IMR-90 (cell line): ENCODE measurements around the gene OR52B2. TPM values are rescaled to one million over a fixed set of nuclear protein-coding genes. Genes with fewer than 3 reads are reported as not detected.

Experiments used
- ATAC-seq: fragments of 200-7000 bp; cut with Tn5 transposase; 2 replicates; pipeline ENCODE4 v1.9.1; 2020; ENCODE audit warnings: low read depth, mild to moderate bottlenecking, moderate library complexity
- BruUV-seq: library from RNA; stranded (reverse); fragments of 400-500 nt; replicated peaks from 2 replicates; lab custom pipeline; 2021; lab: Mats Ljungman, UMichigan
- CTCF ChIA-PET: fragments of 300-600 bp; formaldehyde crosslinking; extraction: SDS; loops from one replicate; lab custom pipeline; 2021; ENCODE audit warnings: antibody characterized with exemption; lab: Yijun Ruan, JAX
- POLR2A ChIA-PET: fragments of 300-600 bp; sonication (Branson Sonifier 250); formaldehyde crosslinking; loops from one replicate; lab custom pipeline; 2022; ENCODE audit warnings: antibody characterized with exemption; ENCODE audit not compliant: unreplicated experiment; lab: Charles Lee
- DNase-seq: peaks from one replicate; pipeline ENCODE4 v3.0.0; 2013
- H2AFZ ChIP-seq: replicated peaks from 2 replicates; pipeline ENCODE3; 2013; ENCODE audit warnings: low read length, mild to moderate bottlenecking; ENCODE audit not compliant: poor library complexity
- H2AK5ac ChIP-seq: 2 replicates; pipeline ENCODE4 v1.6.1; 2013; ENCODE audit warnings: low read depth, low read length, inconsistent platforms
- H2AK9ac ChIP-seq: replicated peaks from 2 replicates; pipeline ENCODE3; 2013; ENCODE audit warnings: mild to moderate bottlenecking, low read depth, low read length, moderate library complexity; ENCODE audit not compliant: poor library complexity
- H2BK120ac ChIP-seq: 2 replicates; pipeline ENCODE4 v1.6.1; 2013; ENCODE audit warnings: low read depth, low read length, inconsistent platforms
- H2BK15ac ChIP-seq: 3 replicates; pipeline ENCODE4 v1.6.1; 2013; ENCODE audit warnings: low read depth, low read length, inconsistent platforms
- H2BK20ac ChIP-seq: 2 replicates; pipeline ENCODE4 v1.6.1; 2013; ENCODE audit warnings: low read depth, mild to moderate bottlenecking, inconsistent platforms, low read length, moderate library complexity
- H2BK5ac ChIP-seq: 2 replicates; pipeline ENCODE4 v1.6.1; 2013; ENCODE audit warnings: mild to moderate bottlenecking, low read depth, low read length, inconsistent platforms; ENCODE audit not compliant: poor library complexity, severe bottlenecking
- H3K14ac ChIP-seq: replicated peaks from 2 replicates; pipeline ENCODE4 v1.6.1; 2013; ENCODE audit warnings: low read depth, low read length, inconsistent platforms
- H3K18ac ChIP-seq: 2 replicates; pipeline ENCODE4 v1.6.1; 2013; ENCODE audit warnings: low read depth, low read length, control low read depth
- H3K23ac ChIP-seq: 2 replicates; pipeline ENCODE4 v1.6.1; 2013; ENCODE audit warnings: low read depth, low read length, inconsistent platforms
- H3K27ac ChIP-seq: 2 replicates; pipeline ENCODE4 v1.5.1; 2013; ENCODE audit warnings: mild to moderate bottlenecking, control low read depth, low read length; ENCODE audit not compliant: insufficient read depth
- H3K27me3 ChIP-seq: 2 replicates; pipeline ENCODE4 v1.6.1; 2013; ENCODE audit warnings: low read length; ENCODE audit not compliant: control insufficient read depth, insufficient read depth
- H3K36me3 ChIP-seq: 2 replicates; pipeline ENCODE4 v1.6.1; 2013; ENCODE audit warnings: low read length, mixed read lengths; ENCODE audit not compliant: control insufficient read depth, insufficient read depth
- H3K4ac ChIP-seq: 2 replicates; pipeline ENCODE4 v1.6.1; 2013; ENCODE audit warnings: low read depth, low read length, inconsistent platforms
- H3K4me1 ChIP-seq: 2 replicates; pipeline ENCODE4 v1.6.1; 2013; ENCODE audit warnings: low read length, mixed read lengths; ENCODE audit not compliant: control insufficient read depth, insufficient read depth
- H3K4me2 ChIP-seq: 2 replicates; pipeline ENCODE4 v1.6.1; 2013; ENCODE audit warnings: low read depth, mild to moderate bottlenecking, control low read depth, low read length, moderate library complexity
- H3K4me3 ChIP-seq: 2 replicates; pipeline ENCODE4 v1.5.1; 2013; ENCODE audit warnings: low read depth, mild to moderate bottlenecking, control low read depth, low read length, moderate library complexity; ENCODE audit not compliant: insufficient read depth
- H3K56ac ChIP-seq: 2 replicates; pipeline ENCODE4 v1.6.1; 2013; ENCODE audit warnings: low read length, inconsistent platforms; ENCODE audit not compliant: insufficient read depth; ENCODE audit errors: extremely low read depth
- H3K79me1 ChIP-seq, 2 experiments: 2 replicates each; pipeline ENCODE4 v1.6.1; 2013; ENCODE audit warnings: low read length in 2 of 2, inconsistent platforms in 1 of 2, low read depth in 1 of 2
- H3K9ac ChIP-seq: 2 replicates; pipeline ENCODE4 v1.6.1; 2013; ENCODE audit warnings: low read depth, low read length, control low read depth
- H3K9me1 ChIP-seq: 2 replicates; pipeline ENCODE4 v1.6.1; 2013; ENCODE audit warnings: low read length, inconsistent platforms; ENCODE audit not compliant: insufficient read depth
- H3K9me3 ChIP-seq: 2 replicates; pipeline ENCODE4 v1.6.1; 2013; ENCODE audit warnings: low read length; ENCODE audit not compliant: control insufficient read depth, insufficient read depth
- H4K20me1 ChIP-seq: 2 replicates; pipeline ENCODE4 v1.6.1; 2013; ENCODE audit warnings: low read length, inconsistent platforms; ENCODE audit not compliant: insufficient read depth
- H4K5ac ChIP-seq: 2 replicates; pipeline ENCODE4 v1.6.1; 2013; ENCODE audit warnings: mild to moderate bottlenecking, low read depth, low read length, control low read depth
- H4K8ac ChIP-seq, 2 experiments: 2 replicates each; pipeline ENCODE4 v1.6.1; 2013; ENCODE audit warnings: low read depth in 2 of 2, low read length in 2 of 2, control low read depth in 1 of 2, inconsistent platforms in 1 of 2
- H4K91ac ChIP-seq: 2 replicates; pipeline ENCODE4 v1.6.1; 2013; ENCODE audit warnings: low read depth, low read length, inconsistent platforms; ENCODE audit not compliant: insufficient read depth
- BHLHE40 ChIP-seq: fragments of 150-350 bp; IDR thresholded peaks from 2 replicates; pipeline ENCODE4 v1.6.1; 2016; ENCODE audit warnings: mild to moderate bottlenecking, low read depth, low read length
- CHD1 ChIP-seq: IDR thresholded peaks from 2 replicates; pipeline ENCODE4 v1.6.1; 2012; ENCODE audit warnings: low read depth, low read length, improper control_type of control experiment
- CTCF ChIP-seq: conservative IDR thresholded peaks from 2 replicates; pipeline ENCODE4 v1.5.1; 2012; ENCODE audit warnings: mild to moderate bottlenecking, low read depth, low read length, improper control_type of control experiment
- MXI1 ChIP-seq: IDR thresholded peaks from 2 replicates; pipeline ENCODE4 v1.6.1; 2012; ENCODE audit warnings: low read depth, mild to moderate bottlenecking, low read length, moderate library complexity, borderline replicate concordance
- RAD21 ChIP-seq: IDR thresholded peaks from 2 replicates; pipeline ENCODE4 v1.6.1; 2012; ENCODE audit warnings: low read length, improper control_type of control experiment
- RFX5 ChIP-seq: IDR thresholded peaks from 2 replicates; pipeline ENCODE4 v1.8.0; 2012; ENCODE audit warnings: low read depth, mild to moderate bottlenecking, low read length, moderate library complexity
- SMC3 ChIP-seq: fragments of 150-350 bp; IDR thresholded peaks from 2 replicates; pipeline ENCODE4 v1.6.1; 2016; ENCODE audit warnings: low read depth, mild to moderate bottlenecking, antibody characterized with exemption, low read length, moderate library complexity
- WGBS, 2 experiments: methylation state at CpG; one replicate each; pipeline versions ENCODE4 v1.1.5 to v1.1.7; 2013; ENCODE audit warnings: missing lambda C conversion rate in 2 of 2; ENCODE audit not compliant: insufficient read length in 1 of 2; ENCODE audit errors: extremely low coverage in 2 of 2; 5-methylcytosine and 5-hydroxymethylcytosine counted together
- dilution Hi-C: fragments of 300-500 bp; cut with HindIII; formaldehyde crosslinking; loops from one replicate; pipeline ENCODE4 v1.14.3; 2018; ENCODE audit warnings: low sequenced_read_pairs; ENCODE audit not compliant: unreplicated experiment
- in situ Hi-C: fragments of 300-500 bp; cut with MboI; formaldehyde crosslinking; loops from 3 replicates; pipeline ENCODE4 v1.14.3; 2019; ENCODE audit warnings: low sequenced_read_pairs, inconsistent platforms, mixed read lengths
- intact Hi-C: fragments of 100-400 bp; cut with micrococcal nuclease; formaldehyde crosslinking; loops from 2 replicates; pipeline ENCODE4 v1.10.0; 2022
- polyA plus RNA-seq, 3 experiments: library from polyadenylated mRNA; depleted of rRNA; stranded (reverse); fragments of >200 nt; gene quantifications; 2 replicates each; pipeline ENCODE4 v1.2.3, GENCODE V29; 2012; ENCODE audit warnings: low replicate concordance in 1 of 3
- total RNA-seq: library from RNA; depleted of rRNA; stranded (reverse); fragments of >200 nt; gene quantifications from 2 replicates; pipeline ENCODE4 v1.2.3, GENCODE V29; 2012

Gene OR52B2
- total and polyA plus RNA-seq, 2 of the 4 experiments (the other 2 are of a cell fraction) = not detected

DNA sequence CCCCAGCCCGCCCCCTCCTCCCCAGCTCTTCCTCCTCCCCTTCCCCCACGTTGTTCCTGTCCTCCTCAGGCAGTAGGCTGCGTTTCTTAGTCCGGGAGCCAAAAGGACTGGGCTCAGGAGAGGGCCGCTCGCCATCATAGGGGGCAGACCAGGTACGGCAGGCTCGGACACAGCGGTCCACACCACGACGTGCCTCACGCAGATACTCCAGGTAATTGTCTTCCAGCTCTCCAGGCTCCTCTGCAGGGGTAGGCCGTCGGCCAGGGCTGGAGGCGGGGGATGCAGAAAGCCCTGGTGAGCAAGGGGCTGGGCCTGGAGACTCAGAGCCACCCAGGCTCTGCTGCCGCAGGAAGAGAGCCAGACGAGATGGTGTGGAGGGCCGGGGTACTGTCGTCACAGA is 47.6 kb upstream of the OR52B2 start:
- Histone ChIP-seq H3K4me1 (peaks cover 5% of the 10 kb centered on the region), H2AFZ (no peak overlapping the region), H3K36me3 (peaks cover 39% of the 10 kb centered on the region), H3K79me1 (peaks cover 8 to 14% of the 10 kb centered on the region in 2 experiments; a peak in 3 of 4 replicates), H3K23ac (no peak overlapping the region), H2BK5ac (no peak overlapping the region), H4K5ac (no peak overlapping the region), H2BK15ac (no peak overlapping the region), H4K20me1 (peaks cover 3% of the 10 kb centered on the region; the same call in 1 of the 2 replicates), H3K18ac (no peak overlapping the region), H3K4me3 (no peak overlapping the region), H3K14ac (no peak overlapping the region), H3K9me3 (no peaks in the 10 kb centered on the region), H3K27me3 (no peaks in the 10 kb centered on the region), H3K9ac (no peak overlapping the region), H2AK5ac (no peak overlapping the region), H3K9me1 (peaks cover 2% of the 10 kb centered on the region; the same call in 1 of the 2 replicates), H3K27ac (no peak overlapping the region), H3K4ac (no peak overlapping the region), H2BK20ac (no peak overlapping the region), H4K91ac (no peak overlapping the region), H3K4me2 (no peak overlapping the region), H4K8ac (no peak overlapping the region), H3K56ac (no peak overlapping the region), H2BK120ac (no peak overlapping the region), H2AK9ac (no peak overlapping the region)
- DNase-seq (no peak), ATAC-seq (no peak)
- ChIA-PET POLR2A (no interaction called here), CTCF (no interaction called here)
- BruUV-seq = no TSS peak
- WGBS, 2 experiments = 94% methylated on average over 16 of the region's 19 CpGs; no CpG with 5 or more reads in 1 of the 2 experiments
- in situ Hi-C loops (no loop called here), dilution Hi-C loops (no loop called here), intact Hi-C loops (no loop called here)
- TF ChIP-seq CHD1 (no peak), SMC3 (no peak), CTCF (no peak), MXI1 (no peak), BHLHE40 (no peak), RAD21 (no peak), RFX5 (no peak)
